ENCODE measurements around the gene DNMT3A. TPM values are rescaled to one million over a fixed set of nuclear protein-coding genes. Genes with fewer than 3 reads are reported as not detected.

Gene DNMT3A
- total and polyA plus RNA-seq, 2 experiments from 2014 or later: 47.2 to 80.4 TPM

DNA sequence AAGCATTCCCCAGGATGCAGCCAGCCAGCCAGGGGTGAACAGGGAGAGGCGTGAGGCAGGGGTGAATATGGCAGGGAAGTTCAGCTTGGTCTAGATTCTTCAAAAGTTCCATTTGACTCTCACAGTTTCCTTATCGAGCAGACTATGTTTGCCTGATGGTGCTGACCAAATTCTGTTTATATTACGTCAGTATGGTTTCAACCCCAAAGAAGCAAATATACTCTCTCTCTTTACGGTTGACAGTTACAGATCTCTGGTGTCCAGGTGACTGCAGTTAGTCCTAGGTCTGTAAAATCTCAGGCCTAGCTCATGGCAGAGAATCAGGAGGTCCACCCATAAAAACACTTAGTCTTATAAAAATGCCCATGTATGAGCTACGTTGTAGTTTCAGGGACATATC, 38.3 kb upstream of the DNMT3A start (continued):
- TF ChIP-seq ETS1 (IDR thresholded peaks at IDR 0.05): no peak
- no peak for TF ChIP-seq JUNB (IDR thresholded peaks at IDR 0.05; ENCODE audit: unreplicated experiment)
- no peak for TF ChIP-seq NANOG (IDR thresholded peaks at IDR 0.05; ENCODE audit: borderline replicate concordance)
- no peak for TF ChIP-seq EZH2phosphoT487 (IDR thresholded peaks at IDR 0.05; ENCODE audit: unreplicated experiment)

- Histone ChIP-seq H4K20me1 (replicated peaks; ENCODE audit: insufficient read depth) (0 out of 2 replicates have a peak, but pooled peaks cover 4% of the 10 kb centered on the region), H3K9me2 (ENCODE audit: insufficient read depth) (no peaks in the 10 kb centered on the region), H2AFZ (no peak overlapping the region), H3K36me3 (ENCODE audit: insufficient read depth) (no peaks in the 10 kb centered on the region), H3F3A (replicated peaks; ENCODE audit: low read depth) (peaks cover 5% of the 10 kb centered on the region; the same call in 1 of the 2 replicates), H3K27ac (ENCODE audit: low read depth) (no peak overlapping the region), H3K4me3 (no peak overlapping the region), H3K4me2 (no peak overlapping the region), H3K27me3 (ENCODE audit: insufficient read depth) (no peaks in the 10 kb centered on the region), H3K4me1 (ENCODE audit: insufficient read depth) (peaks cover 11% of the 10 kb centered on the region), H3K79me2 (replicated peaks; ENCODE audit: insufficient read depth) (no peaks in the 10 kb centered on the region)
- Mint-ChIP-seq H3K27me3 (ENCODE audit: insufficient read depth, low read depth, poor library complexity) (peaks cover 11% of the 10 kb centered on the region), H3K4me1 (peaks cover 20% of the 10 kb centered on the region), H3K27ac (no peak overlapping the region), H3K36me3 (ENCODE audit: low read depth) (peaks cover 3% of the 10 kb centered on the region), H3K4me3 (no peak overlapping the region), H3K9me3 (peaks cover 6% of the 10 kb centered on the region; the same call in 2 of the 3 replicates)
- DNase-seq (ENCODE audit: low spot score) (no peak), ATAC-seq (no peak)
- no peak for TF ChIP-seq EZH2 (IDR thresholded peaks at IDR 0.05; ENCODE audit: low read depth, unreplicated experiment)
- no peak for TF ChIP-seq ZNF462 (CRISPR knock-in tag; IDR thresholded peaks at IDR 0.05)
- TF ChIP-seq, protein P1, sequence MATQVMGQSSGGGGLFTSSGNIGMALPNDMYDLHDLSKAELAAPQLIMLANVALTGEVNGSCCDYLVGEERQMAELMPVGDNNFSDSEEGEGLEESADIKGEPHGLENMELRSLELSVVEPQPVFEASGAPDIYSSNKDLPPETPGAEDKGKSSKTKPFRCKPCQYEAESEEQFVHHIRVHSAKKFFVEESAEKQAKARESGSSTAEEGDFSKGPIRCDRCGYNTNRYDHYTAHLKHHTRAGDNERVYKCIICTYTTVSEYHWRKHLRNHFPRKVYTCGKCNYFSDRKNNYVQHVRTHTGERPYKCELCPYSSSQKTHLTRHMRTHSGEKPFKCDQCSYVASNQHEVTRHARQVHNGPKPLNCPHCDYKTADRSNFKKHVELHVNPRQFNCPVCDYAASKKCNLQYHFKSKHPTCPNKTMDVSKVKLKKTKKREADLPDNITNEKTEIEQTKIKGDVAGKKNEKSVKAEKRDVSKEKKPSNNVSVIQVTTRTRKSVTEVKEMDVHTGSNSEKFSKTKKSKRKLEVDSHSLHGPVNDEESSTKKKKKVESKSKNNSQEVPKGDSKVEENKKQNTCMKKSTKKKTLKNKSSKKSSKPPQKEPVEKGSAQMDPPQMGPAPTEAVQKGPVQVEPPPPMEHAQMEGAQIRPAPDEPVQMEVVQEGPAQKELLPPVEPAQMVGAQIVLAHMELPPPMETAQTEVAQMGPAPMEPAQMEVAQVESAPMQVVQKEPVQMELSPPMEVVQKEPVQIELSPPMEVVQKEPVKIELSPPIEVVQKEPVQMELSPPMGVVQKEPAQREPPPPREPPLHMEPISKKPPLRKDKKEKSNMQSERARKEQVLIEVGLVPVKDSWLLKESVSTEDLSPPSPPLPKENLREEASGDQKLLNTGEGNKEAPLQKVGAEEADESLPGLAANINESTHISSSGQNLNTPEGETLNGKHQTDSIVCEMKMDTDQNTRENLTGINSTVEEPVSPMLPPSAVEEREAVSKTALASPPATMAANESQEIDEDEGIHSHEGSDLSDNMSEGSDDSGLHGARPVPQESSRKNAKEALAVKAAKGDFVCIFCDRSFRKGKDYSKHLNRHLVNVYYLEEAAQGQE (IDR thresholded peaks at IDR 0.05; ENCODE audit: unreplicated experiment): no peak
- no peak for TF ChIP-seq NANOG (IDR thresholded peaks at IDR 0.05; ENCODE audit: borderline replicate concordance)
- no peak for TF ChIP-seq JUNB (IDR thresholded peaks at IDR 0.05; ENCODE audit: unreplicated experiment)
- TF ChIP-seq CREB1 (CRISPR knock-in tag; IDR thresholded peaks at IDR 0.05; ENCODE audit: low read depth): no peak
- no peak for TF ChIP-seq ZNF114 (CRISPR knock-in tag; IDR thresholded peaks at IDR 0.05)
- TF ChIP-seq, protein P2, sequence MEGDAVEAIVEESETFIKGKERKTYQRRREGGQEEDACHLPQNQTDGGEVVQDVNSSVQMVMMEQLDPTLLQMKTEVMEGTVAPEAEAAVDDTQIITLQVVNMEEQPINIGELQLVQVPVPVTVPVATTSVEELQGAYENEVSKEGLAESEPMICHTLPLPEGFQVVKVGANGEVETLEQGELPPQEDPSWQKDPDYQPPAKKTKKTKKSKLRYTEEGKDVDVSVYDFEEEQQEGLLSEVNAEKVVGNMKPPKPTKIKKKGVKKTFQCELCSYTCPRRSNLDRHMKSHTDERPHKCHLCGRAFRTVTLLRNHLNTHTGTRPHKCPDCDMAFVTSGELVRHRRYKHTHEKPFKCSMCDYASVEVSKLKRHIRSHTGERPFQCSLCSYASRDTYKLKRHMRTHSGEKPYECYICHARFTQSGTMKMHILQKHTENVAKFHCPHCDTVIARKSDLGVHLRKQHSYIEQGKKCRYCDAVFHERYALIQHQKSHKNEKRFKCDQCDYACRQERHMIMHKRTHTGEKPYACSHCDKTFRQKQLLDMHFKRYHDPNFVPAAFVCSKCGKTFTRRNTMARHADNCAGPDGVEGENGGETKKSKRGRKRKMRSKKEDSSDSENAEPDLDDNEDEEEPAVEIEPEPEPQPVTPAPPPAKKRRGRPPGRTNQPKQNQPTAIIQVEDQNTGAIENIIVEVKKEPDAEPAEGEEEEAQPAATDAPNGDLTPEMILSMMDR (conservative IDR thresholded peaks at IDR 0.05; ENCODE audit: low read depth in 2 of 2): no peak
- no peak for TF ChIP-seq EZH2phosphoT487 (IDR thresholded peaks at IDR 0.05; ENCODE audit: unreplicated experiment)
- TF ChIP-seq STAT1 (IDR thresholded peaks at IDR 0.05; ENCODE audit: unreplicated experiment): no peak
- TF ChIP-seq ETS1 (IDR thresholded peaks at IDR 0.05): no peak
Measured at GRCh38 chr2:25379535-25379934, 37.8 kb upstream of the DNMT3A start.

Measured in GM23338 (cell line).